Neural crest cell (in vitro differentiated cells): ENCODE data around the gene BEST1. TPM values are rescaled to one million over a fixed set of nuclear protein-coding genes. Genes with fewer than 3 reads are reported as not detected.

Experiments used
- DNase-seq: peaks from one replicate; pipeline ENCODE4 v3.0.0; 2021; ENCODE audit warnings: low read depth, mixed read lengths, low spot score
- H3K27ac Mint-ChIP-seq: one replicate; pipeline ENCODE4 v1.8.0; 2021; ENCODE audit warnings: mild to moderate bottlenecking, mixed read lengths; ENCODE audit not compliant: unreplicated experiment
- H3K27me3 Mint-ChIP-seq: 2 replicates; pipeline ENCODE4 v1.8.0; 2021; ENCODE audit warnings: low read depth, mild to moderate bottlenecking, mixed read lengths
- H3K36me3 Mint-ChIP-seq: 2 replicates; pipeline ENCODE4 v1.8.0; 2021; ENCODE audit warnings: low read depth, mild to moderate bottlenecking, mixed read lengths
- H3K4me1 Mint-ChIP-seq: 2 replicates; pipeline ENCODE4 v1.8.0; 2021; ENCODE audit warnings: mixed read lengths
- H3K4me3 Mint-ChIP-seq: one replicate; pipeline ENCODE4 v1.8.0; 2021; ENCODE audit warnings: mild to moderate bottlenecking, mixed read lengths
- H3K9me3 Mint-ChIP-seq: 2 replicates; pipeline ENCODE4 v1.8.0; 2021; ENCODE audit warnings: mixed read lengths
- total RNA-seq: library from RNA; stranded (reverse); gene quantifications from 2 replicates; pipeline ENCODE4 v1.2.1, GENCODE V29; 2021
- TF ChIP-seq, protein P1 (sequence below): fragments of 200-600 bp; sonication (generic); conservative IDR thresholded peaks from 2 replicates; pipeline ENCODE4 v1.5.0; 2021; ENCODE audit warnings: antibody characterized with exemption, mild to moderate bottlenecking

Gene BEST1
- total RNA-seq, 1 donor from 2014 or later: 0.96 TPM

DNA sequence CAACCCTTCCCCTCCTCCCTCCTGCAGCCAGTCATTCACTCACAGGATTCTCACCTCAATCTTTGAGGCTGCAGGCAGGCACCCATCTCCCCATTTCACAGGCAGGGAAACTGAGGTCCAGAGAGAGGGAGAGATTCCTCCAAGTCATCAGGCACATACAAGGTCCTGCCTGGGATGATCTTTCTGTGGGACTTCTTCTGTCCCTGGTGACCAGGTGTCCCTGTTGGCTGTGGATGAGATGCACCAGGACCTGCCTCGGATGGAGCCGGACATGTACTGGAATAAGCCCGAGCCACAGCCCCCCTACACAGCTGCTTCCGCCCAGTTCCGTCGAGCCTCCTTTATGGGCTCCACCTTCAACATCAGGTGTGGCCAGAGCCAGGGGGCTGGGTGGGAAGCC lies 9.5 kb downstream of the BEST1 start:
- Mint-ChIP-seq H3K4me1 (peaks cover 15% of the 10 kb centered on the region), H3K9me3 (no peaks in the 10 kb centered on the region)

DNA sequence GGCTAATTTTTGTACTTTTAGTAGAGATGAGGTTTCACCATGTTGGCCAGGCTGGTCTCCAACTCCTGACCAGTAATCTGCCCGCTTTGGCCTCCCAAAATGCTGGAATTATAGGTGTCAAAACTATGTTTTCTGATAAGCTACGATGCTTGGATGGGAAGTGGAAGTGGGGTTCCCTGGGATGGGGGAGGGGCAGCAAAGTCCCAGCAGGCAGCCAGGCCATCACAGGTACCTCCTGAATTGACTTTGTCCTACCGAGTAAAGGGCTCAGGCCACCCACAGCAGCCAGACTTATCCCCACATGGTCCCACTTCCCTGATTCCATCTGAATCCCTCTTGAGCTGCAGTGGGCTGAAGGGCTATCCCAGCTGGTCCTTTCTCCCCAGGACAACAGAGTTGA lies 10.4 kb downstream of the BEST1 start:
- no peaks in the 10 kb centered on the region for H3K9me3 Mint-ChIP-seq
- no peak for DNase-seq
- peak overlapping the region; percentile 19 for H3K4me3 Mint-ChIP-seq
- H3K4me1 Mint-ChIP-seq: peaks cover 24% of the 10 kb centered on the region
- TF ChIP-seq, protein P1, sequence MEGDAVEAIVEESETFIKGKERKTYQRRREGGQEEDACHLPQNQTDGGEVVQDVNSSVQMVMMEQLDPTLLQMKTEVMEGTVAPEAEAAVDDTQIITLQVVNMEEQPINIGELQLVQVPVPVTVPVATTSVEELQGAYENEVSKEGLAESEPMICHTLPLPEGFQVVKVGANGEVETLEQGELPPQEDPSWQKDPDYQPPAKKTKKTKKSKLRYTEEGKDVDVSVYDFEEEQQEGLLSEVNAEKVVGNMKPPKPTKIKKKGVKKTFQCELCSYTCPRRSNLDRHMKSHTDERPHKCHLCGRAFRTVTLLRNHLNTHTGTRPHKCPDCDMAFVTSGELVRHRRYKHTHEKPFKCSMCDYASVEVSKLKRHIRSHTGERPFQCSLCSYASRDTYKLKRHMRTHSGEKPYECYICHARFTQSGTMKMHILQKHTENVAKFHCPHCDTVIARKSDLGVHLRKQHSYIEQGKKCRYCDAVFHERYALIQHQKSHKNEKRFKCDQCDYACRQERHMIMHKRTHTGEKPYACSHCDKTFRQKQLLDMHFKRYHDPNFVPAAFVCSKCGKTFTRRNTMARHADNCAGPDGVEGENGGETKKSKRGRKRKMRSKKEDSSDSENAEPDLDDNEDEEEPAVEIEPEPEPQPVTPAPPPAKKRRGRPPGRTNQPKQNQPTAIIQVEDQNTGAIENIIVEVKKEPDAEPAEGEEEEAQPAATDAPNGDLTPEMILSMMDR: no peak
- peaks cover 32% of the 10 kb centered on the region for H3K36me3 Mint-ChIP-seq
- no peak overlapping the region for H3K27ac Mint-ChIP-seq
- H3K27me3 Mint-ChIP-seq: peaks cover 16% of the 10 kb centered on the region

More for the DNA sequence above, 9.5 kb downstream of the BEST1 start:
- TF ChIP-seq, protein P1: no peak
- Mint-ChIP-seq H3K27me3 (peaks cover 22% of the 10 kb centered on the region), H3K4me3 (no peak overlapping the region), H3K36me3 (peaks cover 23% of the 10 kb centered on the region), H3K27ac (no peak overlapping the region)
- no peak for DNase-seq

DNA sequence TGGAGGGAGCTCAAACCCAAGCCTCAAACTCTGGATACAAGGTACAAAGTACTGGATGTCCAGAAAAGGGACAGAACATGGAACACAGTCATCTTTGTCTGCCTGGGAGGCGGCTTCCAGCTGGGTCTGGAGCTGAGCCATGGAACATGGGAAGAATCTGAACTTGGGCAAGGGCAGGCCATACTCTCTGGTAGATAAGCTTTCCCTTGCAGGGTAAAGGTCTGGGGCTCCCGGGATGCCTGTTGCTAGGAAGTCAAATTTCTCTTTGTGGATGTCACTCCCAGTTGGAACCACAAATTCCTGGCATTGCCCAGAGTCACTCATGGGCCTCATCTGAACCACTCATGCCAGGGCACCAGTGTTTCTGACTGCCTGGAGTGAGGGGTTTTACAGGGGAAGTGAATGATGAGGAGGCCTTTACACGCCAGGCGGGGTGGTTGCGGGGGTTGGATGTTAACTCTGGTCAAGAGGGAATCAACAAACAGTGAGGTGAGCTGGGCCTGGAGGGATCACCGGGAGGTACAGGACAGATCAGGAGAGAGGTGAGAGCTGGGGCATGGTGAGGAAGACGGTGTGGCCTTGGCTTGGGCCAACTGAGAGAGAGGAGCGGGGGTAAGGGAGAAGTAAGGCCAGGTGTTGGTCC lies 11.5 kb downstream of the BEST1 start:
- Mint-ChIP-seq H3K27me3 (peaks cover 5% of the 10 kb centered on the region), H3K27ac (no peak overlapping the region), H3K4me3 (peak overlapping the region; percentile 74), H3K9me3 (no peaks in the 10 kb centered on the region), H3K4me1 (peaks cover 30% of the 10 kb centered on the region), H3K36me3 (peaks cover 37% of the 10 kb centered on the region)
- DNase-seq: no peak
- TF ChIP-seq, protein P1: no peak

- H3K27me3 Mint-ChIP-seq: peaks cover 3% of the 10 kb centered on the region
- H3K4me1 Mint-ChIP-seq: peaks cover 31% of the 10 kb centered on the region
- DNase-seq: no peak
- TF ChIP-seq, protein P1: no peak
- H3K9me3 Mint-ChIP-seq: no peaks in the 10 kb centered on the region
- H3K4me3 Mint-ChIP-seq: peak overlapping the region; percentile 98
- H3K36me3 Mint-ChIP-seq: peaks cover 38% of the 10 kb centered on the region
- no peak overlapping the region for H3K27ac Mint-ChIP-seq
Observed at GRCh38 chr11:61962213-61963015, 12.3 kb downstream of the BEST1 start.

DNA sequence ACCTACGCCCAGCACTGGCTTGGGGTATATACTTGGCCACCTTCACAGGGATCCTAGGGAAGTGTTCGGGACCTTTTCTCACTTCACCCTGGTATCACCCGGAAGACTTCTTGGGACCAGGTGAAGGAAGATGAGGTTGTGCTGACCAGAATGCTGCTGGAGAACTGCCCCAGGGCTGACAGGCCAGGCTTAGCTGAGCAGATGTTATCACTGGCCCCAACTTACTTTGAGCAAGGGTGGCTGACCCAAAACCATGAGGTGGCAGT lies 12.8 kb downstream of the BEST1 start:
- TF ChIP-seq, protein P1: no peak
- peak overlapping the region; percentile 98 for H3K4me3 Mint-ChIP-seq
- H3K4me1 Mint-ChIP-seq: peaks cover 31% of the 10 kb centered on the region
- DNase-seq: no peak
- peaks cover 2% of the 10 kb centered on the region for H3K27me3 Mint-ChIP-seq
- no peak overlapping the region for H3K27ac Mint-ChIP-seq
- H3K9me3 Mint-ChIP-seq: no peaks in the 10 kb centered on the region
- peaks cover 38% of the 10 kb centered on the region for H3K36me3 Mint-ChIP-seq
